Right renal pelvis (tissue), 4 donors: ENCODE measurements around the gene VAV3. TPM values are rescaled to one million over a fixed set of nuclear protein-coding genes. Genes with fewer than 3 reads are reported as not detected.

Source experiments
- DNase-seq, 4 donors: peaks; one replicate each; pipeline ENCODE4 v3.0.0-alpha.2; 2013; ENCODE audit warnings: low read depth in 4 of 4, low spot score in 3 of 4, missing footprints in 1 of 4
- polyA plus RNA-seq, 4 donors: library from polyadenylated mRNA; unstranded; fragments of 120-200 nt; gene quantifications; one replicate each; pipeline ENCODE4 v1.2.1, GENCODE V29; 2013; ENCODE audit not compliant: insufficient read length in 4 of 4

The VAV3 gene
- polyA plus RNA-seq, 4 donors, result 129 to 151 (median 145) TPM

DNA sequence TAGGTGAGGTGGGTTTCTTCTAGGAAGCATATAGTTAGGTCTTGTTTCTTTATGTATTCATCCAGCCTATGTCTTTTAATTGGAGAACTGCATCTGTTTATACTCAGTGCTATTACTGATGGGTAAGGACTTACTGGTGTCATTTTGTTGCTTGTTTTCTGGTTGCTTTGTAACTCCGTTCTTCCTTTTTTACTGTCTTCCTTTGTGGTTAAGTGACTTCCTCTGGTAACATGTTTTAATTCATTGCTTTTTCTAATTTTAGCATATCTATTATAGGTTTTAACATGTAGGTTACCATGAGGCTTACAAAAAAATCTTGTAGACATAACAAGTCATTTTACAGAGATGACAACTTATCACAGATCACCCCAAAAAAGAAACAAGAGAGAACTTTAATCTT is 160.8 kb downstream of the VAV3 start:
- no peak for DNase-seq

DNA sequence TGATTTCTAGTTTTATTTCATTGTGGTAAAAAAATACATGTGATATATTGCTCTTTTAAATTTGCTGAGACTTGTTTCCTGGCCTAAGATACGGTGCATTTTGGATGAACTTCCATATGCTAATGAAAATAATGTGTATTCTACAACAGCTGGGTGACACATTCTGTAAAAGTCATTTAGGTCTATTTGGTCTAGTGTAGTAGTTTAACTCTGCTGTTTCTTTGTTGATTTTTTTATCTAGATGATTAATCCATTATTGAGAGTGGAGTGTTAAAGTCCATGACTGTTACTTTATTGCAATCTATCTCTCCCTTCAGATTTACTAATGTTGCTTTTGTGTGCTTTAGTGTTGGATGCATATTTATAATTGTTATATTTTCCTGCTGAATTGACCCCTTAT is 161.4 kb downstream of the VAV3 start:
- DNase-seq, result no peak

DNA sequence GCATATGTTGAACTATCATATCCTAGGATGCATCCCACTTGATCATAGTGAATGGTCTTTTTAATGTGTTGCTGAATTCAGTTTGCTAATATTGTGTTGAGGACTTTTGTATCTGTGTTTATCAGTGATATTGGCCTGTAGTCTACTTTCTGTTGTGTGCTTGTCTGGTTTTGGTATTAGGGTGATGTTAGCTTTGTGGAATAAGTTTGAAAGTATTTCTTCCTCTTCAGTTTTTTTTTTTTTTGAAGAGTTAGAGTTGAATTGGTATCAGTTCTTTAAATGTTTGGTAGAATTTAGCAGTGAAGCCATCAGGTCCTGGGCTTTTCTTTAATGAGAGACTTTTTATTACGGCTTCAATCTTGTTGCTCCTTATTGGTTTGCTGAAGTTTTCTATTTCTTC is 162.3 kb downstream of the VAV3 start:
- no peak for DNase-seq

DNA sequence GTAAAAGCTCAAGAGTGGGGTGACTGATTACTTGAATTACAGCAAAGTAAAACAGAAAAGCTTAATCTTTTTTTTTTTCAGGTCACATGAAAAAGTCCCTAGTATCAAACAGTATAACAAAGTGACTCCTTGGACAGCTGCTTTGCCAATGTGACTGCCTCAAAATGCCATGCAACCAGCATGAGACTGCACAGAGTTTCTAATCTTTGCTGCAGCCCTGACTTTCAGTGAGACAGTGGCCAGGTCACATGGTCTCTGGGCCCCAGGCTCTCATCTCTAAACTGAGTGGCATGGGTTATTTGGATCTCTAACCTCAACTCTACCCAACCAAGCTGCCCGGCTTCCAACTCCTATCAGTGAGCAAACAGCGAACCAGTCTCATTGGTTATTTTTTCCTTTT is 169.0 kb downstream of the VAV3 start:
- DNase-seq, result no peak

DNA sequence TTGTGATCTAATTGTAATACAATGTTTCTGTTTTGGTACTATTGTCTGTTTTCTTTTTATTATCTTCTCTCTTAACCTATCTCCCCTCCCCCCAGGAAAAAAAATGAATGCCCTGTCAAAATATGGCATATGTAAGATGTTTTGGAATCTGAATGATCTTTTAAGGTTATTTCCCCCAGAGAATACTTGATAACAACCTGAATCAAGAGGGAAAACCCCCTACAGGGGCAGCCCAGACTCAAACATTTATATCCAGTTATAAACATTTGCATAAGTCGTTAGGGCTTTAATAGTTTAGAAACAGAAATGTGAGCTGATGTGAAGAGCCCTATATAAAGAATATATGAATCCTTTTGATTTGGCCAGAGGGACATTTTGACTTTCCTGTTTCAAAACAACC is 169.5 kb downstream of the VAV3 start:
- no peak for DNase-seq

DNA sequence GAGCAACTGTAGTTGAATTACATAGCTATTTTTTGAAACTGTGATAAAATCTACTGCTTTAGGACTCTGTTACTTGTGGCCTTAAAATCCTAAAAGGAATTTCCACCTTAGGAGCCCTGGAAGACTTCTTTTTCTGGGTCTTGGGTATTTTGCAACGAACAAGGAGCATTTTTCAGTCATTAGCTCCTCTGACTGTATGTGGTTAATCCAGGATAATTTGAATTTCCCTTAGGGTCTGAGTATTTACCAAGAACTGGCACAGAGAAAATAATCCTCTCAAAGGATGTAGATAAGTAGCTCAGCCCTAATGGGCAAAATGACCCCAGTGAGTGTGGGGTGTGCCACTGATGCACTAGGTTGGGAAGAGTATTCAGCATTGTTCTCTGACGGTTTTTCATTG is 170.4 kb downstream of the VAV3 start:
- DNase-seq, result no peak

DNA sequence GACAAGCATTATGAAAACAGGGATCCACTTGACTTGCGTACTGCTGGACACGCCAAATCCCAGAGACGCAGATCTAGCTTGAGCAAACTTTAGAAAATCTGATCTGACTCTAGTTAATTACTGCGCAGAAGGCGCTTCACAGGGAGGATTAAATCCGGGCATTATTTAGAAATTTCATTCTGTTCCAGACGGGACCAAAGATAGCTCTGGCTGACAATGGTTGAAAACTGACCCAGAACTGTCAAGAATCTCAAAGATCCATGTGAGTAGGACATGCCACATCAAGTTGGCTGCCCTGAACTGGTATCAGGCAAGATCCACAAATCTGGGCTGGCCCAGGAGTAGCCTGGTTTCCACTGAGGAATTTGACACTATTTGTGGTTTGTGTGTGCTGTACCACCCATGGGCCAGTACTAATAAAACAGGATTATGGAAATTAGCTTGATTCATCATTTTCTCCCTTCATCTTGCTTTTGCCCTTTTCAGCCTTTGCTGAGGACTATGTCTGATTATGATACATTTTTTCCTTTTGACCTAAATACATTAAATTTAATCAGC is 171.0 kb downstream of the VAV3 start:
- no peak for DNase-seq

DNA sequence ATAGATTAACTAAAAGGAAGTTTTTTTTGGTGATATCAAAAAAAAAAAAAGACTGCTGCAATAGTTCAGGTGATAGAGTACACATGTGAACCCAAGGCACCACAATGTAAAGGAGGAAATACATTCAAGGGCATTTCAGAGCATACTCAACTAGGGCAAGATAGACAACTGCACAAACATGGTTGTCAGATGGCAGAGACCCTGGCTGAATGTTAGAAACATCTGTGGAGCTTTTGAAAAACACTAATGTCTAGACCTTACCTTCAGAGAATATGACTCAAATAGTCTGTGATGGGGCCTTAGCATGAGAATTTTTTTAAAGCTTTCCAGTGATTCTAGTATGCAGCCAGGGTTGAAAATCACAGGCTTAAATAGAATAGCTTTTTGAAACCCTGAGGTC is 173.6 kb downstream of the VAV3 start:
- no peak for DNase-seq

DNA sequence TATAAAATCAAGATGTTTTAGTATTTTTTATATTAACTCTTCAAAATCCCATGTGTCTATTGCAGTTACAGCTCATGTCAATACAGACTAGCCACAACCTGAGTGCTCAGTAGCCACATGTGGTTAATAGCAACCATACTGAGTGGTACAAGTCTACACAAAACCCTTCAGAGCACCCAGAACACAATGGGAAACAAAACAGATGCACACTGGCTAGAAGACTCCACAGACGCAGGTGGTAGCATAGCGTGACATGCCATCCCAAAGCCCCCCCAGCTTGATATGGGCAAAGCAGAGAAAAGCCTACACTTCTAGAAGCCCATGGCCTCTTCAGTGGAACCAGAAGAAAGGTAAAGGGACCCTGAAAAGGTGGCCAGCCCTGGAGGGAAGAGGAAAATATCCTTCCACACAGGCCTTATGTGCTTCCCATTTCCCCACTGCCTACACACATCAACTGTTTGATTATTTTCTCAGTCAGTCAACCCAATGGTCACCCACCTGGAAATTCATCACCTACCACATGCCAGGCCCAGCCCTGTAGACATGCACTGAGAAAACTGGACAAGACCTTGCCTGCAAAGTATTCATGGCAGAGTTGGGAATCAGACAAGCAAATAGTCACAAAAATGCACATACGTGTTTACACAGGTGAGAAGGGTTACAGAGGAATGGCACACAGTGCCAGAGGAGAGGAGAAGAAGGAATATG is 175.0 kb downstream of the VAV3 start:
- DNase-seq, result no peak

DNA sequence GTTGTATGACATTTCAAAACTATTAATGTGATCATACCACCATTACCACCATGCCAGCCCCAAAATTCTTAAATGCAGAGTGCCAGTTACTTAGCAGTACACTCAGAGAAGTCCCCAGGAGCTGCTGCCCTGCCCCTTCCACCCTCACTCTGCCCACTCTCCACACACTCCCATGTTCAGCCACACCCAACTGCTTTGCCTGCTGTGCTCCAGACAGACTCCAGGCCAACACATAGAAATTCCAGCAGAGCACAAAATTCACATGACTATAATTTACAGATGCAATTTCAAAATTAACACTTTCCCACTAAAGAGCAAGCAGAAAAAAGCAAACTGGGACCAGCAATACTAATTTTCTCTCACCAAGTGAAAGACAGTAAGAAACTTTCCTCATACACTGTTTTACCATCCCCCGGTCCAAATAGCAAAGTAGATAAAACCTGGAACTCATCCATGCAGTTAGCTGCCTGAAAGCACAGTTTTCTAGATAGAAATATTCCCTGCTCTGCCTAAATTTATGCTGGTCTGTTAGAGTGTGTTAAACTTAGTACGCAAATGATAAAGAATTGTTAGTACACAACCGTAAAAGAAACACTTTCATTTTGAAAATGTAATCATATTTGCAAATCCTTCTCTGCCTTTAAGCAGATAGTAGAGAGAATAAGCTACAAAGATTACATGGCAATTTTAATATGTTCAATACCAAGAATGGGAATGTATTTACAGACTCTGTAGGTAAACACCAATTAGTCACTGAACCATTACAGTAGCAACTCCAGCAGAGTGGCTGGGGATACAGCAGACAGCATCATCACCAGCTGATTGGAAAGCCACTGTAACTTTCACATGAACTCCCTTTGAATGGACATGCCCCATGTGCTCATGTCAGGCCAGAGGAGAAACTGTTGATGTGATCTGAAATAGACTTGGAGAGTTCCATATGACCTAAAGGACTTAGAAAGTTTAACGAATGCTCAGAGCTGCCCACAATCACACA is 176.5 kb downstream of the VAV3 start:
- no peak for DNase-seq

DNA sequence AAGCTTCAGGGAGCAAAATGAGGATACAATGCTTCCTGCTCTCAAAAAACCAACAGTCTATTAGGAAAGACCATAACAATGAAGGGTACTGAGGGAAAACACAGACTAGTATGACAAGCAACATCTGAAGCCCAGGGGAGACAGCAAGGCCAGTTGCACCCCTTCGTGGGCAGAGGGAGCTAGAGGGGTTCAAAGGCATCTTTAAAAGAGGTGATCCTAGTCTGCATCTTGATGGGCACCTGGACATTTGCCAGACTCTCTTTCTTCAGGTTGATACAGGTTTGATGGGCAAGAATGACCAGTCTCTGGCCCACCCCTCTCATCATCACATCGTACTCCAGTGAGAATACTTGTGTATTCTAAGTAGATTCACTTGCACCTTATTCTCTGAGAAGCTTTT is 177.7 kb downstream of the VAV3 start:
- no peak for DNase-seq

DNA sequence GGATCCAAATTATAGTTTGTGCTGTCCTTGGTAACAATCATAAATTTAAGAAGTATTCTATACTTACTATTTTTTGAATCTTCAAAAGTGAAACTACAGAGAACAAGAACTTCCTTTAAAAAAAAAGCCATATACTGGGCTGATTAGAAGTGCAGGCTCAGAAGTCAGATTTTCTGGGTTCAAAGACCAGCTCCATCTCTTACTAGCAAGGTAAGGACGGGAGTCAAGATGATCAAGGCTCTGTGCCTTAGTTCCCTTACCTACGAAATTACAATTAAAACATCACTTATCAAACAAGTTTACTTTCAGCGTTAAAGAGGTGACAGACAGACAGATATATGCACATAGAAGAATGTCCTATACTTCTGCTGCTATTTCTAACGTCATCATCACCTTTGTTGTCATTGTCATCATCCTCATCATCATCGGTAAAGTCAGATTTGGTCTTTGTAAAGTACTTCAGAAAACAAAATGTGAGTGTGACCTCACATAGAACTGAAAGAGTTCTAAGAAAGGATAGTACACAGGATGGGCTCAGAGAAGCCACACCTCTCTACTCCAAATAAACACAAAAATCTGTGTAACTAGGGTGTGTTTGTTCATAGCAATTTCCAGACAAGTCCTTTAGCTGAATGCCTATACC is 178.7 kb downstream of the VAV3 start:
- no peak for DNase-seq

DNA sequence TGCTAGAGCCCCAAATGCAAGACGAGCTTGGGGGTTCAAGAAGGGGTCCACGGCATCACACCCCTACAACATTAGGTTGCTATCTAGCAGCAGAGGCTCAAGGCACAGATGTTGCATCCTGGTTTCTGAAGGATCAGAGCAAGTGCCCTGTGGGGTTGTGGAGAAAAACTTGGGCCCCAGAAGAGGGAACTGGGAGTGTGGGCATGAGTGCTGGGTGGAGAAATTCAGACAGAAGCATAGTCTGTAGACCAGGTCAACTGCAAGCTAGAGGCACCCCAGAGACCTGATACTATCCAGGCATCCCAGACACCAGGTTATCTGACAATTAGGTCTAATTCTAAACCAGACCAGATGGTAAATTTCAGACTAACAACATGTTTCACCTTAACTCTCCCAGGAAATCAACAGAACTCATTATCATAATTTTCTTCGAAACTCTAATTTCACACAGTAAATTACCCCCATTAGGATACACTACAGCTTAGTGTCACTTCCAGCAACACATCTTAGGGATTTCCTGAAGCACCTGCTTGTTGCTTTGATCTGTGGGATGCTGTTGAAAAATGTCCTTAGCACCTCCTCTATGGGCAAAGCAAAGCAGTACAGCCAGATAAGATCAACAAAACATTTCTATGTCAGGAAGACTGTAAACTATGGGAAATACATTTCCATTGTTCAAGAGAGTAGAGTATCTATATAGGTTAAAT is 179.3 kb downstream of the VAV3 start:
- DNase-seq, result no peak

DNA sequence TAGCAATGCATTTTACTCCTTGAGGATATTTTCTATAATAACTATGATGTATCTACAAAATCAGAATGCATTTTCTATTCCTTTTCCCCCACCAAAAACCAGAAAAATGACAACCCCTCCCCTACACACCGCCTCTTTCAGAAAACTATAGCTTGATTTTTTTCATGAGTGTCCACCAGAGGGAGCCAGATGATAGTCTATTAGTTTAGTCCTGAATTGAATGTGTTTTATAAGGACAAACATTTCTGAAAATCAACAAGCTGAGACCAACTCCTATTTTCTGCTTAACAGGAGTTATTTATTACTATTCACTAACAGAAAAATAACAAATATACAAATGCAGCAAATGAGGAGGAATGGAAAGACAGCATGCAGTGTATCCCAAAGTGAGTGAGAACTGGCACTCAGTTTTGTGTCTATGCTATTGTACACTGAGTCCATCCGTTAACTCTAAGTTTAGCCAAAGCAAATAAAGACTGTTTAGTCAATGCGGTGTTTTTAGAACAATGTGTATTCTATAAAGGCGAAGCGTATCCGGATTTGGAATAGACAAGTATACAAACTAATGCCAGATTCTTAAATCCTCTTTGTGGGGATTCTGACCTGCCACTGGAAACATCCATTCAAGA is 182.6 kb downstream of the VAV3 start:
- DNase-seq, result peak; percentile 46 to 61 (median 54)

DNA sequence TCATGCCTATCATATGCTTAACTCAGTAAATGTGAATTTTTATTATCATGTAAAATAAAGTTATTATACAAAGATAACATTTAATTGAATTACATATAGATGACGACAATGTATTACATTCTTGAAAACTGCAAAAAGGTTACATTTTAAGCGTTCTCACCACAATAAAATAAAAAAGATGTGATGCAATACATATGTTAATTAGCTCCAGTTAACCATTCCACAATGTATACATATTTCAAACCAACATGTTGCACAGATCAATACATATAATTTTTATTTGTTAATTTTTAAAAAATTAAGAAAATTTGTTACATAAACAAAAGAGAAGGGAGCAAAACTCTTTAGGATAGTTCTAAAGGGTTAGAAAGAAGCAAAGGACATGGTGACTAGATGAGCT is 183.7 kb downstream of the VAV3 start:
- DNase-seq, result no peak

DNA sequence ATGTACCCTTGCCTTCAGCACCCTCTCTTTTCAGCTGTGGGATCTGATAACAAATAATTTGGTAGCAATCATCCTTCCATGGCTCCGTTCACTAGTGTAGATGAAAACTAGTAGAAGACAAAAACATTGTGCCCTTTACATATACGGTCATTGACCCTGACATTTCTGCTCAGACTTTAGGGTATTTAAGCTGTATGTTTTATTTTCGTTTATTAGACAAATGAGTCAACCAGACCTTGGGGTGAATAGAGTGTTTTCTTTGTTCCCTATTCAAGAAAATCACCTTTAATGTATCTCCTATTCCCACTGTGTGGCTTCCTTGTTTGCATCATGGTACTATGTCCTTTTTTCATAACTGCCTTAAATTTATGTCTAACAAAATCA is 187.3 kb downstream of the VAV3 start:
- no peak for DNase-seq

DNA sequence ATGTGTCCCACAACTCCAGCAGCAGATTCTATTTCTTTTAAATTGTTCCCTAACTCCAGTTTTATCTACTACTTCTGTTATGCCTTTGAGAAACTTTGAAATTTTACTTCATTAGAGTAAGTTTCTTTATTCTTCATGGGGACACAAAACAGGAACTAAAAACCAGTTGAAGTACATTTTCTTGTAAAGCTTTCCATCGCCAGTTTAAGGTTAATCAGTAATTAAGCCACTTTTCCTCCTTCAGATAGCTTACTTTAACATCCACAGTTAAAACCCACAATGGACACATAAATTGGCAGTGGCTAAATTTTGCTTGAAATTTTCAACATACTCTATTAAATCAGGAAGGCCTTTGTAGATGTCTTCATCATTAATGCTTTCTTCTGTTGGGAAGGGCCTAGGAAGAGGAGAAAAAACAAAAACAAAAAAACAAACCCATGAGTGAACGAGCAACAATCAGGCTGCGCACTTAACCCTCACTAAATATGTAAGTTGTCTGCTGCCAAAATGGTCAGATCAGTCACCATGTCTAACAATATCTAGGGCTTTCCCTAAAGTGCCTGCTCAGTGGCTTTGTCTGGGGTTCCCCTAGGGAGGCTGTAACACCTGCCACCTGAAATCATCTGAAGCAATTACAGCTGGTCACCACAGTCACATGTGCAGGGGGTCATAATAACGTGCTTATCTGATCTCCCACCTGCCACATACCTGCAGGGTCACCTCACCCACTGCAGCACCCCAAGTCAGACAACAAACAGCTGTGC is 187.9 kb downstream of the VAV3 start:
- DNase-seq, result peak in 2 of 4 donors; percentile 18 to 20

DNA sequence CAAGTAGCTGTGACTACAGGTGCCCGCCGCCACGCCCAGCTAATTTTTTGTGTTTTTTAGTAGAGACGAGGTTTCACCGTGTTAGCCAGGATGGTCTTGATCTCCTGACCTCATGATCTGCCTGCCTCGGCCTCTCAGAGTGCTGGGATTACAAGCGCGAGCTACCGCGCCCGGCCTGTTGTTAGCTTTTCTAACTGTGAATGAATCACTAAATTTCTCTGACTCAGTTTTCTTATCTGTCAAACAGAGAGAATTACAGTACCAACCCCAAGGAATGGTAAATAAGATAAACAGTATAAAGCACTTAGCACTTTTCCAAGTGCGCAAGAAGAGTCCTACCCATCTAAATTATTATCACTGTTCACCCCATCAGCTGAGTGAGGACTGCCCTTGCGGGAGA is 193.6 kb downstream of the VAV3 start:
- no peak for DNase-seq

DNA sequence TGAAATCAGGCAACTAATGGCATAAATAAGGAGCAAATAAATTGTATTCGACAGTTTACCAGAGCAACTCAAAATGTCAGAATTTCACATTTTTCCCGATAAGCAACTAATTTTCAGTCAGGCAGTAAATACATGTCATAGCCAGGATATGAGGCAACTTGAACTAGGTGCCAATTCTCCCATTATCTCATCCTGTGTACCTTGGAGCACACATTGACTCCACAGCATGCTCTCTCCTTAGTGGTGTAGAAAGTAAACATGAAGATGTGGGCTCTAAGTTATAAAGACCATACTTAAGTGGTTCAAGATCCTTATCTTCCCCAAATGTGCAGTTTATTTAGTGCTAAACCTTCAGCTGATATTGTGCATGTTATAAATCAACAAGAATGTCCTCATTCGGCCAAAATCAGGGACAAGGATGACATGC is 197.8 kb downstream of the VAV3 start:
- DNase-seq, result no peak
